ENCODE measurements around the gene LBH. TPM values are rescaled to one million over a fixed set of nuclear protein-coding genes. Genes with fewer than 3 reads are reported as not detected.

Gene LBH
- polyA plus RNA-seq, 1 donor (not counting 4 experiments of a cell fraction or from before 2014, with no cell fraction given): 0.83 TPM

GRCh38 chr2:30300122-30300455 lies 68.8 kb downstream of the LBH start:
- no peak overlapping the region for H3K27ac ChIP-seq (ENCODE audit: control insufficient read depth, insufficient read depth, low read length)
- no peak overlapping the region for H2AFZ ChIP-seq (ENCODE audit: control insufficient read depth, low read length)
- no peak overlapping the region for H3K4me3 ChIP-seq (ENCODE audit: control insufficient read depth in 2 of 3, extremely low read depth in 1 of 3, insufficient read depth in 2 of 3, low read depth in 1 of 3, low read length in 3 of 3)
- no peaks in the 10 kb centered on the region for H3K36me3 ChIP-seq (ENCODE audit: control insufficient read depth in 2 of 2, extremely low read depth in 1 of 2, insufficient read depth in 2 of 2, low read length in 2 of 2)
- dilution Hi-C loops (cut with MboI; ENCODE audit: extremely low pct_ligation_motif_present, low sequenced_read_pairs): no loop called here
- H3K9ac ChIP-seq (ENCODE audit: control insufficient read depth, extremely low read depth, insufficient read depth, low read length): no peak overlapping the region
- DNase-seq (ENCODE audit: low read depth, low spot score) (no peak), FAIRE-seq (no peak)
- H3K9me3 ChIP-seq (ENCODE audit: control insufficient read depth, low read depth, low read length): no peaks in the 10 kb centered on the region
- no peaks in the 10 kb centered on the region for H3K9me1 ChIP-seq (ENCODE audit: control insufficient read depth, extremely low read depth, insufficient read depth, low read length)
- TF ChIP-seq CTCF (optimal IDR thresholded peaks at IDR 0.05 in 1 of 3, IDR thresholded peaks at IDR 0.05 in 1 of 3, conservative IDR thresholded peaks at IDR 0.05 in 1 of 3; ENCODE audit: extremely low read depth in 1 of 3, insufficient read depth in 2 of 3, low read length in 3 of 3): no peak
- no peak for TF ChIP-seq EZH2 (IDR thresholded peaks at IDR 0.05; ENCODE audit: low read length)
- H4K20me1 ChIP-seq (ENCODE audit: control insufficient read depth, extremely low read depth, insufficient read depth, low read length): no peaks in the 10 kb centered on the region
- H3K4me1 ChIP-seq (ENCODE audit: control insufficient read depth, extremely low read depth, insufficient read depth, low read length): no peaks in the 10 kb centered on the region
- H3K4me2 ChIP-seq (ENCODE audit: control insufficient read depth, extremely low read depth, insufficient read depth, low read depth, low read length): no peak overlapping the region
- H3K27me3 ChIP-seq (ENCODE audit: control insufficient read depth, extremely low read depth, insufficient read depth, low read length): peaks cover 5% of the 10 kb centered on the region
- H3K79me2 ChIP-seq (ENCODE audit: control insufficient read depth, insufficient read depth, low read length): no peaks in the 10 kb centered on the region

GRCh38 chr2:30300456-30301221 lies 69.3 kb downstream of the LBH start:
- no peaks in the 10 kb centered on the region for H3K4me1 ChIP-seq (ENCODE audit: control insufficient read depth, extremely low read depth, insufficient read depth, low read length)
- H3K79me2 ChIP-seq (ENCODE audit: control insufficient read depth, insufficient read depth, low read length): no peaks in the 10 kb centered on the region
- no peak overlapping the region for H2AFZ ChIP-seq (ENCODE audit: control insufficient read depth, low read length)
- H3K9ac ChIP-seq (ENCODE audit: control insufficient read depth, extremely low read depth, insufficient read depth, low read length): no peak overlapping the region
- no peak for FAIRE-seq
- H3K27ac ChIP-seq (ENCODE audit: control insufficient read depth, insufficient read depth, low read length): no peak overlapping the region
- H3K36me3 ChIP-seq (ENCODE audit: control insufficient read depth in 2 of 2, extremely low read depth in 1 of 2, insufficient read depth in 2 of 2, low read length in 2 of 2): no peaks in the 10 kb centered on the region
- dilution Hi-C loops (cut with MboI; ENCODE audit: extremely low pct_ligation_motif_present, low sequenced_read_pairs): no loop called here
- peaks cover 5% of the 10 kb centered on the region for H3K27me3 ChIP-seq (ENCODE audit: control insufficient read depth, extremely low read depth, insufficient read depth, low read length)
- H4K20me1 ChIP-seq (ENCODE audit: control insufficient read depth, extremely low read depth, insufficient read depth, low read length): no peaks in the 10 kb centered on the region
- H3K4me2 ChIP-seq (ENCODE audit: control insufficient read depth, extremely low read depth, insufficient read depth, low read depth, low read length): no peak overlapping the region
- no peaks in the 10 kb centered on the region for H3K9me3 ChIP-seq (ENCODE audit: control insufficient read depth, low read depth, low read length)
- H3K4me3 ChIP-seq (ENCODE audit: control insufficient read depth in 2 of 3, extremely low read depth in 1 of 3, insufficient read depth in 2 of 3, low read depth in 1 of 3, low read length in 3 of 3): no peak overlapping the region
- TF ChIP-seq EZH2 (IDR thresholded peaks at IDR 0.05; ENCODE audit: low read length): no peak
- no peak for TF ChIP-seq CTCF (optimal IDR thresholded peaks at IDR 0.05 in 1 of 3, IDR thresholded peaks at IDR 0.05 in 1 of 3, conservative IDR thresholded peaks at IDR 0.05 in 1 of 3; ENCODE audit: extremely low read depth in 1 of 3, insufficient read depth in 2 of 3, low read length in 3 of 3)
- no peak for DNase-seq (ENCODE audit: low read depth, low spot score)
- H3K9me1 ChIP-seq (ENCODE audit: control insufficient read depth, extremely low read depth, insufficient read depth, low read length): no peaks in the 10 kb centered on the region
